ENCODE data around the gene CHST8.

- TF ChIP-seq POLR2A (IDR thresholded peaks at IDR 0.05; ENCODE audit: low read length) (no peak), CTCF (IDR thresholded peaks at IDR 0.05) (no peak), HOXB5 (CRISPR knock-in tag; IDR thresholded peaks at IDR 0.05) (no peak)
Observed at GRCh38 chr19:33693678-33694077, 71.9 kb downstream of the CHST8 start.
